Type B pancreatic cell (in vitro differentiated cells): ENCODE data around the gene COL1A1. TPM values are rescaled to one million over a fixed set of nuclear protein-coding genes. Genes with fewer than 3 reads are reported as not detected.

Experiments
- DNase-seq: peaks from one replicate; pipeline ENCODE4 v3.0.0; 2021; ENCODE audit warnings: mixed read lengths; ENCODE audit not compliant: unreplicated experiment; ENCODE audit errors: extremely low spot score
- H3K27ac Mint-ChIP-seq: 2 replicates; pipeline ENCODE4 v1.8.0; 2021; ENCODE audit warnings: mild to moderate bottlenecking, mixed read lengths
- H3K27me3 Mint-ChIP-seq: 2 replicates; pipeline ENCODE4 v1.8.0; 2021; ENCODE audit warnings: mixed read lengths
- H3K36me3 Mint-ChIP-seq: 2 replicates; pipeline ENCODE4 v1.8.0; 2021; ENCODE audit warnings: mixed read lengths
- H3K4me1 Mint-ChIP-seq: one replicate; pipeline ENCODE4 v1.8.0; 2021; ENCODE audit warnings: mixed read lengths; ENCODE audit not compliant: unreplicated experiment
- H3K4me3 Mint-ChIP-seq: 2 replicates; pipeline ENCODE4 v1.8.0; 2021; ENCODE audit warnings: mild to moderate bottlenecking, mixed read lengths
- H3K9me3 Mint-ChIP-seq: 2 replicates; pipeline ENCODE4 v1.8.0; 2021; ENCODE audit warnings: mixed read lengths
- total RNA-seq: library from RNA; stranded (reverse); gene quantifications from 2 replicates; pipeline ENCODE4 v1.2.1, GENCODE V29; 2021; ENCODE audit warnings: low replicate concordance
- TF ChIP-seq, protein P1 (sequence below): fragments of 200-600 bp; sonication (generic); conservative IDR thresholded peaks from 2 replicates; pipeline ENCODE4 v1.5.0; 2021; ENCODE audit warnings: antibody characterized with exemption, mild to moderate bottlenecking

The COL1A1 gene
- total RNA-seq, 1 donor from 2014 or later, result 201 TPM

- H3K4me1 Mint-ChIP-seq, result peaks cover 49% of the 10 kb centered on the region
- H3K27me3 Mint-ChIP-seq, result peaks cover 54% of the 10 kb centered on the region
- H3K36me3 Mint-ChIP-seq, result no peaks in the 10 kb centered on the region
- no peaks in the 10 kb centered on the region for H3K9me3 Mint-ChIP-seq
- DNase-seq, result no peak
- H3K27ac Mint-ChIP-seq, result no peak overlapping the region
- TF ChIP-seq, protein P1, sequence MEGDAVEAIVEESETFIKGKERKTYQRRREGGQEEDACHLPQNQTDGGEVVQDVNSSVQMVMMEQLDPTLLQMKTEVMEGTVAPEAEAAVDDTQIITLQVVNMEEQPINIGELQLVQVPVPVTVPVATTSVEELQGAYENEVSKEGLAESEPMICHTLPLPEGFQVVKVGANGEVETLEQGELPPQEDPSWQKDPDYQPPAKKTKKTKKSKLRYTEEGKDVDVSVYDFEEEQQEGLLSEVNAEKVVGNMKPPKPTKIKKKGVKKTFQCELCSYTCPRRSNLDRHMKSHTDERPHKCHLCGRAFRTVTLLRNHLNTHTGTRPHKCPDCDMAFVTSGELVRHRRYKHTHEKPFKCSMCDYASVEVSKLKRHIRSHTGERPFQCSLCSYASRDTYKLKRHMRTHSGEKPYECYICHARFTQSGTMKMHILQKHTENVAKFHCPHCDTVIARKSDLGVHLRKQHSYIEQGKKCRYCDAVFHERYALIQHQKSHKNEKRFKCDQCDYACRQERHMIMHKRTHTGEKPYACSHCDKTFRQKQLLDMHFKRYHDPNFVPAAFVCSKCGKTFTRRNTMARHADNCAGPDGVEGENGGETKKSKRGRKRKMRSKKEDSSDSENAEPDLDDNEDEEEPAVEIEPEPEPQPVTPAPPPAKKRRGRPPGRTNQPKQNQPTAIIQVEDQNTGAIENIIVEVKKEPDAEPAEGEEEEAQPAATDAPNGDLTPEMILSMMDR, result no peak
- no peak overlapping the region for H3K4me3 Mint-ChIP-seq
These were observed 1.7 kb upstream of the COL1A1 start for GRCh38 chr17:50203086-50203485.

- peaks cover 46% of the 10 kb centered on the region for H3K27me3 Mint-ChIP-seq
- H3K4me1 Mint-ChIP-seq, result peaks cover 29% of the 10 kb centered on the region
- H3K27ac Mint-ChIP-seq, result peak overlapping the region; percentile 96
- H3K36me3 Mint-ChIP-seq, result no peaks in the 10 kb centered on the region
- DNase-seq, result peak; percentile 91
- no peaks in the 10 kb centered on the region for H3K9me3 Mint-ChIP-seq
- TF ChIP-seq, protein P1, result peak; percentile 100
- H3K4me3 Mint-ChIP-seq, result peak overlapping the region; percentile 92
These were observed 765 bp downstream of the COL1A1 start for GRCh38 chr17:50200457-50201275.

- Mint-ChIP-seq H3K9me3 (no peaks in the 10 kb centered on the region), H3K27me3 (peaks cover 39% of the 10 kb centered on the region), H3K4me1 (peaks cover 22% of the 10 kb centered on the region), H3K4me3 (peak overlapping the region; percentile 92), H3K27ac (peak overlapping the region; percentile 96), H3K36me3 (no peaks in the 10 kb centered on the region)
- peak; percentile 86 for DNase-seq
- TF ChIP-seq, protein P1, result no peak
These were observed 1.5 kb downstream of the COL1A1 start for GRCh38 chr17:50199803-50200456.

DNA sequence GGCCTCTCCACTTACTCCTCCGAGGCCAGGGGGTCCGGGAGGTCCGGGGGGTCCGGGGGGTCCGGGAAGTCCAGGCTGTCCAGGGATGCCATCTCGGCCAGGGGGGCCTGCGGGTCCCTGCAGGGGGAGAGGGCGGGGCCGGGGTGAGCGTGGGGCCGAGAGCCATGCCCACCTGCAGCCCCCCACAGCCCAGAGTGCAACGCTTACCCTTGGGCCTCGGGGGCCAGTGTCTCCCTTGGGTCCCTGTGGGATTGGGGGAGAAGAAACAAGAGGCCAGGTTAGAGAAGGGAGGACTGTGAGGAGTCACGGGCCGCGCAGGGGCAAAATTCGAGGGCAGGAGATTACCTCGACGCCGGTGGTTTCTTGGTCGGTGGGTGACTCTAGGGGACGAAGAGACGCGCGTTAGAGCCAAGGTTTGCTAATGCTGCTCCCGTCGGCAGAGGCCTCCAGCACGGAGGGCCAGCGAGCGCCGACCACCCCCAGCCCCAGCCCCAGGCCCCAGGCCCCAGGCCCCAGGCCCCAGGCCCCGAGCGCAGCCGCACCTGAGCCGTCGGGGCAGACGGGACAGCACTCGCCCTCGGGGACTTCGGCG, 2.1 kb downstream of the COL1A1 start:
- no peaks in the 10 kb centered on the region for H3K9me3 Mint-ChIP-seq
- H3K4me1 Mint-ChIP-seq, result peaks cover 20% of the 10 kb centered on the region
- peaks cover 37% of the 10 kb centered on the region for H3K27me3 Mint-ChIP-seq
- TF ChIP-seq, protein P1, result no peak
- peak overlapping the region; percentile 92 for H3K4me3 Mint-ChIP-seq
- no peak for DNase-seq
- peak overlapping the region; percentile 96 for H3K27ac Mint-ChIP-seq
- no peaks in the 10 kb centered on the region for H3K36me3 Mint-ChIP-seq

GRCh38 chr17:50198026-50198669, 3.3 kb downstream of the COL1A1 start:
- Mint-ChIP-seq H3K27me3 (peaks cover 37% of the 10 kb centered on the region), H3K4me1 (peaks cover 20% of the 10 kb centered on the region), H3K27ac (peak overlapping the region; percentile 84), H3K4me3 (peak overlapping the region; percentile 82), H3K9me3 (no peaks in the 10 kb centered on the region), H3K36me3 (no peaks in the 10 kb centered on the region)
- DNase-seq, result no peak
- TF ChIP-seq, protein P1, result peak; percentile 76
